ENCODE results near the gene DGKB.
A peak's percentile ranks its signal among the peaks of the same experiment; 100 is the strongest.

DGKB gene

GRCh38 chr7:14395860-14396259 lies 506.7 kb downstream of the DGKB start:
- H3K36me3 ChIP-seq: no peaks in the 10 kb centered on the region
- no peaks in the 10 kb centered on the region for H3K27me3 ChIP-seq
- no peak for TF ChIP-seq CTCF (IDR thresholded peaks at IDR 0.05; ENCODE audit: low read depth, low read length)
- DNase-seq: no peak
- H3K4me3 ChIP-seq (ENCODE audit: low read depth, low read length): no peak overlapping the region
- H3K9me3 ChIP-seq: peaks cover 4% of the 10 kb centered on the region; the same call in 1 of the 2 replicates
- no peaks in the 10 kb centered on the region for H3K4me1 ChIP-seq

DNA sequence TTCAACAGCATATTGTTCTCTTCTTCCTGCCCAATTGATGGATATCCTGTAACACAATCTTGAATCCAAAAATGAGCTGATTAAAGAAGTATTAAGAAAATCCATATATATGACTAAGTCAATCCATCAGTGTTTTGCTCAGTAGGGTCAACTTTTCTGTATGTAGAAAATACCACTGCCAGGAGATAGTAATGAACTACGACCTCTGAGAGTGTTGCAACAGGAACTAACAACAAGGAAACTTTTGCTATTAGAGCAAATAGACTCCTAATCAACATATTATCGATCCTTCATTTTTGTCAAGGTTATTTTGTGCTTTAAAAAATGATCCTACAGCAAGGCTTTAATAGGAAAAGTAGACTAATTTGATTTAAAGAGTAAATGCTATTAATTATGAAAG lies 507.8 kb downstream of the DGKB start:
- H3K36me3 ChIP-seq: no peaks in the 10 kb centered on the region
- no peak for DNase-seq
- H3K9me3 ChIP-seq: peaks cover 4% of the 10 kb centered on the region; the same call in 1 of the 2 replicates
- H3K4me1 ChIP-seq: no peaks in the 10 kb centered on the region; the same call in 1 of the 2 replicates
- H3K4me3 ChIP-seq (ENCODE audit: low read depth, low read length): no peak overlapping the region
- H3K27me3 ChIP-seq: no peaks in the 10 kb centered on the region
- TF ChIP-seq CTCF (IDR thresholded peaks at IDR 0.05; ENCODE audit: low read depth, low read length): no peak

DNA sequence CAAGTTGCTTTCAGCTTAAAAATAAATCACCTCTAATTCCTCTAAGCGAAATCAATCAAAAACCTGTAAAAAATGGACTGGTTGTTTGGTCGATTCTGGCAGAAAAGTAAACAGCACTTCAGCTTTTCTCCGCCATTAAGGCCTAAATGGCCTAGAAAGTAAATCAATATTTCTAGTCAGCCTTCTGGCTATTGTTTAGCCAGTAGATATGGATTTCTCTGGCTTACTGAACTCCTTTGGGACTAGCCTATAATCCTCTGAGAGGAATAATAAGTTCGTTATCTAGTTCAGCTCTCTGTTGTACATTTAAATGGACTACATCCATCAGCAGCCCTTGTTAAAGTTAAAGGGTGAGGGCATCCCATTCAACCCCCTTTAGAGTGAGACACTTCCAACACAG lies 513.0 kb downstream of the DGKB start:
- peak; percentile 11 for DNase-seq
- peaks cover 7% of the 10 kb centered on the region for H3K4me1 ChIP-seq
- H3K4me3 ChIP-seq (ENCODE audit: low read depth, low read length): peak overlapping the region; percentile 7
- no peaks in the 10 kb centered on the region for H3K9me3 ChIP-seq
- TF ChIP-seq CTCF (IDR thresholded peaks at IDR 0.05; ENCODE audit: low read depth, low read length): no peak
- H3K27me3 ChIP-seq: no peaks in the 10 kb centered on the region
- H3K36me3 ChIP-seq: no peaks in the 10 kb centered on the region

- no peak for TF ChIP-seq CTCF (IDR thresholded peaks at IDR 0.05; ENCODE audit: low read depth, low read length)
- peak; percentile 15 for DNase-seq
- no peaks in the 10 kb centered on the region for H3K27me3 ChIP-seq
- H3K36me3 ChIP-seq: no peaks in the 10 kb centered on the region
- no peaks in the 10 kb centered on the region for H3K9me3 ChIP-seq
- H3K4me1 ChIP-seq: peaks cover 7% of the 10 kb centered on the region
- H3K4me3 ChIP-seq (ENCODE audit: low read depth, low read length): peak overlapping the region; percentile 7
Measured at GRCh38 chr7:14389181-14389591, 513.4 kb downstream of the DGKB start.

DNA sequence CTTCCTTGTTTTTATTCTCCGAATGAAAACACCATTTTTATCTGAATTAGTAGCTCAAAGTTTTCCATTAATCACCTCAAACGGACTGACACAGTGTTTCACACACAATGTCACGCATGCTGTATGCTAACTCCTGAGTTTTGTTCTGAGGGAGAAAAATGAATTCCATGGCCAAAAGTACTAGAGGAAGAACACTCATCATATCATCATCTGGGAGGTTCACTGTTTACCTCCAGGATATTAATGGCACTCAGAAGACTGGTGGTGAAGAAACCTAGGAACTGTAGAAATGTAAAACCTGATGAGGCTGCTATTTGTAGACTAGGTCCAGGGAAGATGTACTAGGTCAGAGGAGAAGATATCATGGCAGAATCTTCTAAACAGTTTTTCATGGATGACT lies 517.5 kb downstream of the DGKB start:
- Histone ChIP-seq H3K9me3 (no peaks in the 10 kb centered on the region), H3K36me3 (no peaks in the 10 kb centered on the region), H3K4me1 (peaks cover 7% of the 10 kb centered on the region), H3K27me3 (no peaks in the 10 kb centered on the region), H3K4me3 (ENCODE audit: low read depth, low read length) (no peak overlapping the region)
- no peak for DNase-seq
- no peak for TF ChIP-seq CTCF (IDR thresholded peaks at IDR 0.05; ENCODE audit: low read depth, low read length)

DNA sequence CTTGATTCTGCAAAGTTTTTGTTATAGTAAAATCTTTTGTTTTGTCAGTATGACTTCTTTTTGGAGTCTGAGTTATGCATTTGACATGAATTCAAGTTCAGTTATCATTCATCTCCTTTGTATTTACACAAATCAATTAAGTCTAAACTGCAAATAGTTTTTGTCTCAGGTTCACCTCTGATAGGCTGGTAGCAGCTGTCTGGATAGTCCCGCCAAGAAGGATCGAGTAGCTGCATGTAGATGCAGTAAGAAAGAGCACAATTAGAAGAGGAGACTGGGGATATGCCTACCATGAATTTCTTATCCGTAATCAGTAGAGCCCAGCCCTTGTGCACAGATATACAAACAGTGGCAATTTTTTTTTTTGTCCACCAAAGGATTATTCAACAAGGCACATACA lies 520.6 kb downstream of the DGKB start:
- no peak for TF ChIP-seq CTCF (IDR thresholded peaks at IDR 0.05; ENCODE audit: low read depth, low read length)
- Histone ChIP-seq H3K4me1 (peaks cover 2% of the 10 kb centered on the region; the same call in 1 of the 2 replicates), H3K27me3 (no peaks in the 10 kb centered on the region), H3K4me3 (ENCODE audit: low read depth, low read length) (no peak overlapping the region), H3K36me3 (no peaks in the 10 kb centered on the region), H3K9me3 (no peaks in the 10 kb centered on the region)
- DNase-seq: no peak
